Measurements from ENCODE around the gene POU3F1.

The POU3F1 gene

DNA sequence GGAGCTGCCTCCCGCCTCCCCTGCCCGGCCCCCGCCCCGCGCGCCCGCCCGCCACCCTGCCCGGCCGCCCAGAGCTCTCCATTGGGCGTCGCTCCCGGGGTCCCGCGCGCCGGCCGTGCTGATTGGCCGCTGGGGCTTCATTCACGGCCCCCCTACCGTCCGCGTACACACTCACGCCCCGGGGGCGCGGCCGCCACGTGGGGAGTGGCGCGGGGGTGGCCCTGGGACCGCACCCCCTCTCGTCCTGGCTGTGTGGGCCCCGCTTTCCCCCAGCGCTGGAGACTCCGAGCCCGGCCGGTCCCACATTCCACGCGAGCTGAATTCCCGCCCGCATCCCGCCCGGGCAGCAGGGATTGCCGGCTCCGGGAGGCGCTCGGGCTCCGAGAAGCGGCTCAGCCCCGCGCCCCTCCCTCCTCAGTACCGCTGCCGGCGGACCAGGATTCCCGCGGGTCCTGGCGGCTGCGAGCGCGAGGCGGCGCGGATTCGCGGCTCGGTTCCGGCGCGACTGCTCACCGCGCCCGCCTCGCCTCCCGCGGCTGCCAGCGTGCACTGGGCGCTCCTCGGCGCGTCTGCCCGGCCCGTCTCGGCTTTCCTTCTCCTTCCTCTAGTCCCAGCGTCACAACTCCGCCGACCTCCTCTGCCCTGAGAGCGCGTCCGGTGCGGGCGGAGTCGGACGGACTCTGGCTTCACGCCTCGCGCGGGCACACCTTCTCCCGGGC lies 450 bp upstream of the POU3F1 start:
- H3K27me3 ChIP-seq (ENCODE audit: insufficient read depth, low read length) = peaks cover 69% of the 10 kb centered on the region
- H2AFZ ChIP-seq (ENCODE audit: low read length, unreplicated experiment) = peak overlapping the region; percentile 40
- no peaks in the 10 kb centered on the region for H3K79me2 ChIP-seq (ENCODE audit: control insufficient read depth, insufficient read depth, low read length, unreplicated experiment)
- H3K27ac ChIP-seq (ENCODE audit: low read depth, low read length) = no peak overlapping the region
- H3K36me3 ChIP-seq (ENCODE audit: insufficient read depth, low read length) = no peaks in the 10 kb centered on the region
- H3K4me3 ChIP-seq (ENCODE audit: low read depth, low read length) = peak overlapping the region; percentile 75
- H3K4me1 ChIP-seq (ENCODE audit: control insufficient read depth, insufficient read depth, low read length, unreplicated experiment) = no peaks in the 10 kb centered on the region

DNA sequence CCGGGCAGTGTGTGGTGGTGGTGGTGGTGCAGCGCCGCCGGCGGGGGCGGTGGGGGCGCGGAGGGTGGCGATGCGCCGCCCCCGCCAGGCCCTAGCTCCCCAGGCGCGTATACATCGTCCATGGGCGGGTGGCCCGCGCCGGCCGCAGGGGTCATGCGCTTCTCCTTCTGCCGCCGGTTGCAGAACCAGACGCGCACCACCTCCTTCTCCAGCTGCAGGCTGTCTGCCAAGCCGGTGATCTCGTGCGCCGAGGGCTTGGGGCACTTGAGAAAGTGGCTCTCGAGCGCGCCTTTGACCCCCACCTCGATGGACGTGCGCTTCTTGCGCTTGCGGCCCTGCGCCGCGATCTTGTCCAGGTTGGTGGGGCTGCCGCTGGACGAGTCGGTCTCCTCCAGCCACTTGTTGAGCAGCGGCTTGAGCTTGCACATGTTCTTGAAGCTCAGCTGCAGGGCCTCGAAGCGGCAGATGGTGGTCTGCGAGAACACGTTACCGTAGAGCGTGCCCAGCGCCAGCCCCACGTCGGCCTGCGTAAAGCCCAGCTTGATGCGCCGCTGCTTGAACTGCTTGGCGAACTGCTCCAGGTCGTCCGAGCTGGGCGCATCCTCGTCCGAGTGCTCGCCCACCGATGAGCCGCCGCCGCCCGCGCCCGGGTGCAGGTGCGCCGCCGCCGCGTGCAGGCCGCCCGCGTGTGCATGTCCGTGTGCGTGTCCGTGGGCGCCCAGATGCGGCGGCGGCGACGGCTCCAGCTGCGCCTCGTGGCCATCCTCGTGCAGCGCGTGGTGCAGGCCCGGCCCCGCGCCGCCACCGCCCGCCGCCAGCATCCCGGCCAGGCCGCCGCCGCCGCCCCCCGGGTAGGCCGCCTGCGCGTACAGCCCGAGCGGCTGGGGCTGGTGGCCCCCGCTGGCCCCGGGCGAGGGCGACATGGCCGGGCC lies 926 bp downstream of the POU3F1 start:
- H3K4me1 ChIP-seq (ENCODE audit: control insufficient read depth, insufficient read depth, low read length, unreplicated experiment) = no peaks in the 10 kb centered on the region
- H3K27me3 ChIP-seq (ENCODE audit: insufficient read depth, low read length) = peaks cover 64% of the 10 kb centered on the region
- H3K27ac ChIP-seq (ENCODE audit: low read depth, low read length) = no peak overlapping the region
- H2AFZ ChIP-seq (ENCODE audit: low read length, unreplicated experiment) = no peak overlapping the region
- no peaks in the 10 kb centered on the region for H3K79me2 ChIP-seq (ENCODE audit: control insufficient read depth, insufficient read depth, low read length, unreplicated experiment)
- H3K36me3 ChIP-seq (ENCODE audit: insufficient read depth, low read length) = no peaks in the 10 kb centered on the region
- no peak overlapping the region for H3K4me3 ChIP-seq (ENCODE audit: low read depth, low read length)

DNA sequence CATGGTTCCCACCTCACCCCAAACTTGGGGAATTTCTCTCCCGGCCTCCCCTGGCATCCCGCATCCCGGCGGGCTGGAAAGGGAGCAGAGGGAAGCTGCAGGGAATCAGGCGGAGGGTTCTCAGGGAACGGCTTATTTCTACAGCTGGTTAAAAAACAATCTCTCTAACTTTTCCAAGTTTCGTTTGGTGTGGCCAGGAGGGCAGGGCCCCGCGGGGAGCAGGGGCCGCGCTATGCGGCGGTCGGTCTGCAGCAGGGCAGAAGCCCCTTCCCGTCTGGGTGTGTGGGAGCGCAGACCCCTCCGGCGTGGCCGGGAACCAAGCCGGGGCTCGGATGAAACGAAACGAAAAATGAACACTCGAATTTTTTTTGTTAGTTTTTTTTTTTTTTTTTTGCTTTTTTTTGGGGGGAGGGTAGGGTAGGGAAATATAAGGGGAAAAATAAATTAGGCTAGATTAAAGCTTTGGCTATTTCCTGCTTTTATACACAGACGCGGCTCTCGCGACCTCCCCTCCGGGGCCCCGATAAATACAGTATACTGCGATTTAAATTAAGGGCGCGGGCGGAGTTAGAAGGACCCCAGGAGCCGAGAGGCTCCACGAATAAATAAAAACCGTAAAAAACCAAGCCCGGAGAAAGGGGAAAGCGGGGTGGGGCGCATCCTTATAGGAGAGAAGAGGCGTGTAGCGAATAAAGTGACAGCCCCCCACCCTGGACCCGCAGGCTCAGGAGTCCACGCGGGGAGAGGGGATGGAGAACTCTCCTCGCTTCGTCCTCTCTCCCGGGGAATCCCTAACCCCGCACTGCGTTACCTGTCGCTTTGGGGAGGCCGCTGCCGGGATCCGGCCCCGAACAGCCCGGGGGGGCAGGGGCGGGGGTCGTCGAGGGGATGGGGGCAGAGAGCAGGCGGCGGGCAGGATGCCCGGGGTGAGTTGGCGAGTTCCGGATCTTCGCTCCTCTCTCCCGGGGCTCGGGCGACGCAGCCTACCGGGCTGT lies 2.1 kb downstream of the POU3F1 start:
- Histone ChIP-seq H3K4me3 (ENCODE audit: low read depth, low read length) (peak overlapping the region; percentile 76), H3K4me1 (ENCODE audit: control insufficient read depth, insufficient read depth, low read length, unreplicated experiment) (no peaks in the 10 kb centered on the region), H3K27me3 (ENCODE audit: insufficient read depth, low read length) (peaks cover 57% of the 10 kb centered on the region), H3K27ac (ENCODE audit: low read depth, low read length) (no peak overlapping the region), H3K79me2 (ENCODE audit: control insufficient read depth, insufficient read depth, low read length, unreplicated experiment) (no peaks in the 10 kb centered on the region), H3K36me3 (ENCODE audit: insufficient read depth, low read length) (no peaks in the 10 kb centered on the region), H2AFZ (ENCODE audit: low read length, unreplicated experiment) (no peak overlapping the region)

DNA sequence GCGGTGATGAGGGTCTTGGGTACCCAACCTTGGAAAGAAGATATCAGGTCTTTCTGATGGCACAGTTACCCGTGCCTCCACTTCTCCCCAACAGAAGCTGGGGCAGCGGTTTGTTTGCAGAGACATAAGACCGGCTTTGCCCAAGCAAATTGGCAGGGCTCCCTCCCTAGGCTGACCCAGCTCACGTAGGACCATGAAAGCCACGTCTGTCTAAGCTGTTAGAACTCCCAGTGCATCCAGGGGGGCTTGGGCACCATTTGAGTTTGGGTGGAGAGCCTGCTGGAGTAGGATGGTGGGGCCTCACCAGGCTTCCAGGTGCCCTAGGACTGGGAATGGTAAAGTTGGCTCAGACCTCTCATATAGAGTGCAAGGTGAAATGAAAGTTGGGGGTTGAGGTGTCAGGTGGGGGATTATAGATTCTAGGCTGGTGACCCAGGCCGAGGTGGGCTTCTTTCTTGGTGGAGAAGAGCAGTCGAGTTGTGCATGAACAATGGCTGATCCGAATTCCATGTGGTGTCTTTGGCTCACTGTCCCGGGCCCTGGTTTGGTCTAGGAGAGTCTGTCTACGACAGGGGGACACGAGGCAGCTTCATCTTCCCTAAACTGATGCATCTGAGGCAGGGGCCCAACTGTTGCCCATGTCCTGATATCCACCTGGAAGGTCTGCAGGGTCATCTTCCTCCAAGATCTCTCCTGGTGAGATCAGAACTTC lies 3.4 kb downstream of the POU3F1 start:
- no peak overlapping the region for H3K27ac ChIP-seq (ENCODE audit: low read depth, low read length)
- H3K4me1 ChIP-seq (ENCODE audit: control insufficient read depth, insufficient read depth, low read length, unreplicated experiment) = peaks cover 10% of the 10 kb centered on the region
- H3K27me3 ChIP-seq (ENCODE audit: insufficient read depth, low read length) = peaks cover 46% of the 10 kb centered on the region
- no peaks in the 10 kb centered on the region for H3K36me3 ChIP-seq (ENCODE audit: insufficient read depth, low read length)
- H2AFZ ChIP-seq (ENCODE audit: low read length, unreplicated experiment) = no peak overlapping the region
- no peak overlapping the region for H3K4me3 ChIP-seq (ENCODE audit: low read depth, low read length)
- H3K79me2 ChIP-seq (ENCODE audit: control insufficient read depth, insufficient read depth, low read length, unreplicated experiment) = no peaks in the 10 kb centered on the region

DNA sequence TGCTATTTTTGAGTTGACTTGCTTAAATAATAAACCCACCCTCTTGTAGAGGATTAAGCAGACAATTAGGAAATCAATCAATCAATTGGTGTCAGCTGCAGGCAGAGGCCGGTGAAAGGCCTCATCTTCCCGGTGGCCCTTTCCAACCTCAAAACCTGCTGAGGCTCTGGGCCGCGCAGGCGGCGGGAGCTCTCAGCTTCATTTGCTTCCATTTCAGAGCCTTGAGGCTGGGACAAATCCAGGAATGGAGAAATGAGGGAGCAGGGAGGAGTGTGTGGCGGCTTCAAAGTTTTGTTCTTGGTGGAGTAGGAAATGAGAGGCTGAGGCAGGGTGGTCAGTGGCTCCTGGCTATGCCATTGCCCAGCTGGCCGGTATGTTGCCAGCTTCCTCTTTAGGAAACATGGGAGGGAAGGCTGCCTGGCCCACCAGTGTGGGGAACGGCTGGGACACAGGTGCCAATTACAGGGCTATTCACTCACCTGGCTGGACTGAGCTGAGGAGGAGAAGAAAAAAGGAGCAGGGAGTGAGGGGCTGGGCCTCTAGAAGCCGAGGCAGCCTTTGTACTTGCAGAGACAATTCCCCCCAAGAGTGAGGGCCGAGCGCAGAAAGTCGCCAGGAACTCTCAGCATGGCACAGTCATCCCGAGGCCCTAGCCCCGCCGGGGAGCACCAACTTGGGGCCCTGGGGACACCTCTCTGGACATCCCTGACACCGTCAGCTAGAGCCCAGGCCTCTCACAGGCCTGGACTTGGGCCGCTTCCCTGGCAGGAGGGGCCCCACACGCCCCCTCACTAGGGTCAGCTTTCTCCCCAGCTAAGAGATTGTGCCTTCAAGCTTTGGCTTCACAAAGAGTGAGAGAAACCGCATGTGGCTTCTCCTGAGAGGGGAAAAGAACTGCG lies 4.4 kb downstream of the POU3F1 start:
- H3K4me3 ChIP-seq (ENCODE audit: low read depth, low read length) = no peak overlapping the region
- peaks cover 10% of the 10 kb centered on the region for H3K4me1 ChIP-seq (ENCODE audit: control insufficient read depth, insufficient read depth, low read length, unreplicated experiment)
- no peak overlapping the region for H3K27ac ChIP-seq (ENCODE audit: low read depth, low read length)
- H3K79me2 ChIP-seq (ENCODE audit: control insufficient read depth, insufficient read depth, low read length, unreplicated experiment) = no peaks in the 10 kb centered on the region
- H3K36me3 ChIP-seq (ENCODE audit: insufficient read depth, low read length) = no peaks in the 10 kb centered on the region
- H3K27me3 ChIP-seq (ENCODE audit: insufficient read depth, low read length) = peaks cover 36% of the 10 kb centered on the region
- no peak overlapping the region for H2AFZ ChIP-seq (ENCODE audit: low read length, unreplicated experiment)

DNA sequence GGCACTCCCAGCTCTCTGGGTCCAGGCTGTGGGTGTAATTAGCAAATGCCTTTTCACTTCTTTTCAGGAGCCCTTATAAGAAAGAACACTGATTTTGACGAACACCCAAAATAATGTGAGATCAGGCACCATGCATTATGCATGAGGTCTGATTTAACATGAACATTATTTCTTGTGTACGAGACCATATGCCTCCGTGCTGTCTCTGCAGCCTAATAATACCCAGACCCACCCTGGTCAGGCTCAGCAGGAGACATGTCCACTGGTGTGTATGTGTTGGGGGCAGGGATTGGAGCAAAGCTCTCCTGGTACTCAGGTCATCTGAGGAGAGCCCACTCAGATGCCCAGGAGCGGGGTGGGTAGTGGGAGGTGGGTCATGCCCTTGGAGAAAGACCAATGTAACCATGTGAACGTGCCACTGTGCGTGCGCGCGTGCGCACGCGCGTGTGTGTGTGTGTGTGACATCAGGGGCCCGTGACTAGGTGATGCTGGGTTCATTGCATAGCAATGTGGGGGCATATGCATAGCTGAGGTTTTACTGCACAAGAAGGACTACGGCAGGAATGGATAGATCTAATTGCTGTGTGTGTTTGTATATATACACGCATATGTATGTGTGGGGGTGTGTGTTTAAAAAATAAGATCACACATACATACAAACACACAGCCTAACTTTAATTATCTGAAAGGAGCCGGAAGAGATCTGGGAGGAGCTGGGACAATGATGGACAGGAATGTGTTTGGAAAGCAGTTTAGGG lies 7.1 kb downstream of the POU3F1 start:
- Histone ChIP-seq H3K27me3 (ENCODE audit: insufficient read depth, low read length) (peaks cover 21% of the 10 kb centered on the region), H2AFZ (ENCODE audit: low read length, unreplicated experiment) (no peak overlapping the region), H3K4me3 (ENCODE audit: low read depth, low read length) (no peak overlapping the region), H3K27ac (ENCODE audit: low read depth, low read length) (no peak overlapping the region), H3K79me2 (ENCODE audit: control insufficient read depth, insufficient read depth, low read length, unreplicated experiment) (no peaks in the 10 kb centered on the region), H3K36me3 (ENCODE audit: insufficient read depth, low read length) (no peaks in the 10 kb centered on the region), H3K4me1 (ENCODE audit: control insufficient read depth, insufficient read depth, low read length, unreplicated experiment) (peaks cover 10% of the 10 kb centered on the region)

DNA sequence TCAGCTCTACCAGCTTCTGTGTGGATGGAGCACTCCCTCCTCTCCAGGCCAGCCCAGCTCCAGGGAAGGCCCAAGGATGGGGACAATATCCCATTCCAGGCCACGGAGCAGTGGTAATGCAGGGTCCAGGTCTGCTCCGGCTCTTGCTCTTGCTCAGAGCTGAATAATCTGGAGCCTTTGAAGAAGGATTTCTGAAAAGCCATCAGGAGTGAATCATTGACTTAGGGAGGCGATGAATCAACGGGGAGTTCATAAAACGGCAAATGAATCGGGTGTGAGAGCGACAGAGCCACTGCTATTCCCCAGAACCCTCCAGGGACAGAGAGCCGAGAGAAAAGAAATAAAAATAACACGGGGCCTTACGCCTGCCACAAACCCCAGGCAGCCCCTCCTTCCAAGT lies 7.7 kb downstream of the POU3F1 start:
- Histone ChIP-seq H3K79me2 (ENCODE audit: control insufficient read depth, insufficient read depth, low read length, unreplicated experiment) (no peaks in the 10 kb centered on the region), H3K4me1 (ENCODE audit: control insufficient read depth, insufficient read depth, low read length, unreplicated experiment) (peaks cover 10% of the 10 kb centered on the region)

DNA sequence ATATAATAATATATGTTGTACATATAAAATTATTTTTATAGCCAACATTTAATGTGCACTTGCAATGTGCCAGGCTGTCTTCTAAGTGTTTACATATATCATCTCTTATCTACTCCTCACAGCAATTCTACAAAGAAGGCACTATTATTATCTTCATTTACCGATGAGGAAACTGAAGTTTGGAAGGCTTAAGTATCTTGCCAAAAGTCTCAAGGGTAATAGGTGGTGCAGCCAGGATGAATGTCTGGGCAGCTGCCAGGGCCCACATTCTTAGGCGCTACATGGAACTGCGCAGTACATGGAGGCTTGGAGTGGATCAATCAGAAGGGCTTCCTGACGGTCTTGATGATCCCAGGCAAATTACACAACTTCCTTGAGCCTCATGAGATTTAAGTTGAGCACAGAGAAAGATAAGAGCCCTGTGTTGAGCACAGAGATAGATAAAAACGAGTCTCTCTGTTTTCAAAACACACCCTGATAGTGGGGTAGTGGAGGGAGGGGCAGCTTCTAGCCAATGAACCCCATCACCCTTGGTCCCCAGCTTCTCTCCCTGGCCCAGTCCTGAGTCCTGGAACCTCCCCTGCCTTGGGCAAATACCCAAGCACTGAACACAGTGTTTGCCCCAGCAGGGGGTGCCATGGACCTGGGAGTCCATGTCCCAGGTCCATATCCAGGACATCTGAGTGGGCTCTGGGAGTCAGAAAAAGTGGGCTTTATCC lies 9.2 kb downstream of the POU3F1 start:
- Histone ChIP-seq H3K36me3 (ENCODE audit: insufficient read depth, low read length) (no peaks in the 10 kb centered on the region), H3K27me3 (ENCODE audit: insufficient read depth, low read length) (peaks cover under 1% of the 10 kb centered on the region; the same call in 1 of the 2 replicates), H3K79me2 (ENCODE audit: control insufficient read depth, insufficient read depth, low read length, unreplicated experiment) (no peaks in the 10 kb centered on the region), H3K4me3 (ENCODE audit: low read depth, low read length) (no peak overlapping the region), H3K27ac (ENCODE audit: low read depth, low read length) (no peak overlapping the region), H3K4me1 (ENCODE audit: control insufficient read depth, insufficient read depth, low read length, unreplicated experiment) (peaks cover 10% of the 10 kb centered on the region), H2AFZ (ENCODE audit: low read length, unreplicated experiment) (no peak overlapping the region)

More for the DNA sequence above, 7.7 kb downstream of the POU3F1 start:
- H3K27ac ChIP-seq (ENCODE audit: low read depth, low read length) = no peak overlapping the region
- no peak overlapping the region for H2AFZ ChIP-seq (ENCODE audit: low read length, unreplicated experiment)
- no peaks in the 10 kb centered on the region for H3K36me3 ChIP-seq (ENCODE audit: insufficient read depth, low read length)
- H3K4me3 ChIP-seq (ENCODE audit: low read depth, low read length) = no peak overlapping the region
- H3K27me3 ChIP-seq (ENCODE audit: insufficient read depth, low read length) = peaks cover 15% of the 10 kb centered on the region

Data from ACC112 (cell line).